ENCODE results near the gene LEF1. TPM values are rescaled to one million over a fixed set of nuclear protein-coding genes. Genes with fewer than 3 reads are reported as not detected.

The LEF1 gene
- total and polyA plus RNA-seq, 2 of the 8 experiments (the other 6 are each of a cell fraction or from before 2014, with no cell fraction given) = 2.6 to 5.2 TPM

DNA sequence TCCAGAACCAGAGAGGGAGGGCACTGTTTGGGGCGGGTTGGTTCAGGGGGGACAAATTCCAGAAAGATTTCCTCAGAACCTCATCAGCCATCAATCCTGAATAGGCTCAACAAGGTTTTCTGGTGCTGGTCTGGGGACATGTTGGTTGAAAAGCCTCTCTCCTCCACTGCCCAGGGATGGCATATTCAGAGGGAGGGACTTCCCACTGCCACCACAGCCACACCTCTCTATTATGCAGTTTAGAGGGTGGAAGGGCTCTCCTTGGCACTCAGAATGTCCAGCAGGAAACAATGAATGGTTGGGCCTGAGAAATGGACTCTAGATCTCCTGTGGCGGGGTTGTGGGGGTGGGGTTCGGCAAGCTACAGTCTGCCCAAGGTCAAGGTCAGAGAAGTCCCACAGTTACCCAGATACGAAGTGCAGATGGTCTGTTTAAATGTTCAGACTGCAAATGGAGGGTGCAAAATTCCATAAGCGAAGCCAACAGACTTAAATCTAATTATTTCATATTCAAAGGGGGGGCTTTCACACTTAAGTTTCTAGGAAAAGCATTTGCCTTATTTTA, 70.7 kb downstream of the LEF1 start:
- Histone ChIP-seq H3K79me2 (ENCODE audit: control insufficient read depth in 1 of 2, insufficient read depth in 2 of 2, low read length in 2 of 2) (no peaks in the 10 kb centered on the region), H4K8ac (ENCODE audit: extremely low read depth, insufficient read depth, low read length) (no peak overlapping the region), H4K20me1 (replicated peaks in 1 of 2; ENCODE audit: control insufficient read depth in 1 of 2, insufficient read depth in 2 of 2, low read length in 2 of 2) (no peaks in the 10 kb centered on the region), H3K4me2 (ENCODE audit: insufficient read depth in 1 of 2, low read depth in 2 of 2, low read length in 2 of 2) (no peak overlapping the region), H3K9ac (replicated peaks in 1 of 4; ENCODE audit: extremely low read depth in 1 of 4, low read depth in 3 of 4, low read length in 3 of 4) (no peak overlapping the region), H3K27ac (ENCODE audit: low read depth, low read length) (no peak overlapping the region), H2AK5ac (ENCODE audit: low read depth, low read length) (no peak overlapping the region), H4K5ac (ENCODE audit: insufficient read length, low read depth, low read length) (no peak overlapping the region), H3K9me3 (ENCODE audit: insufficient read depth in 2 of 2, low read depth in 1 of 2, low read length in 1 of 2) (no peaks in the 10 kb centered on the region), H2BK120ac (replicated peaks; ENCODE audit: low read depth, low read length) (no peak overlapping the region), H2BK20ac (ENCODE audit: low read length) (no peak overlapping the region), H2BK12ac (ENCODE audit: low read depth, low read length) (no peak overlapping the region), H2AFZ (ENCODE audit: low read length) (no peak overlapping the region), H3K4ac (replicated peaks; ENCODE audit: insufficient read length, low read depth, low read length) (no peak overlapping the region), H2BK5ac (ENCODE audit: low read depth, low read length) (no peak overlapping the region), H2BK15ac (ENCODE audit: low read length) (no peak overlapping the region), H3K23me2 (ENCODE audit: low read depth, low read length) (no peaks in the 10 kb centered on the region), H3K4me3 (ENCODE audit: extremely low read depth in 1 of 4, insufficient read depth in 2 of 4, low read depth in 3 of 4, low read length in 4 of 4) (no peak overlapping the region), H3K18ac (ENCODE audit: extremely low read depth, low read length) (no peak overlapping the region), H3K36me3 (ENCODE audit: control insufficient read depth in 2 of 4, insufficient read depth in 4 of 4, low read length in 3 of 4) (no peaks in the 10 kb centered on the region), H3K4me1 (replicated peaks in 1 of 4; ENCODE audit: control insufficient read depth in 3 of 4, insufficient read depth in 4 of 4, low read length in 3 of 4) (0 out of 7 replicates have a peak, but pooled peaks cover 0 to 2% (median 0%) of the 10 kb centered on the region in 4 experiments), H4K91ac (replicated peaks; ENCODE audit: insufficient read length, low read length) (no peak overlapping the region), H3K56ac (replicated peaks; ENCODE audit: insufficient read length, low read depth, low read length) (no peak overlapping the region), H3K79me1 (ENCODE audit: low read depth, low read length) (no peaks in the 10 kb centered on the region), H3K27me3 (replicated peaks in 1 of 4; ENCODE audit: control insufficient read depth in 3 of 4, extremely low read depth in 1 of 4, insufficient read depth in 3 of 4, low read length in 3 of 4) (no peaks in the 10 kb centered on the region), H3K14ac (ENCODE audit: insufficient read length) (no peak overlapping the region), H3K23ac (ENCODE audit: insufficient read length) (no peak overlapping the region)
- ChIA-PET POLR2A (ENCODE audit: partially characterized antibody) (interaction anchor here (0.6 kb wide), 1 partner anchor 1806 kb away, joined by 3 read pairs; no protein-coding TSS in a partner anchor), CTCF (ENCODE audit: partially characterized antibody) (interaction anchor here (1.0 to 1.3 kb wide), 4 partner anchors 10 to 475 kb away, joined by 4 to 5 read pairs (median 4); no protein-coding TSS in a partner anchor)
- WGBS, 2 experiments (ENCODE audit: extremely low coverage in 1 of 2, insufficient coverage in 1 of 2, insufficient read length in 1 of 2, insufficient replicate concordance in 2 of 2, low coverage in 1 of 2, low lambda C conversion rate in 2 of 2, missing lambda C conversion rate in 1 of 2) = 87% methylated on average over 5 of the region's 5 CpGs; no CpG with 5 or more reads in 1 of the 2 experiments
- no peak for FAIRE-seq
- TF ChIP-seq SIN3A (conservative IDR thresholded peaks at IDR 0.05 in 1 of 2, IDR thresholded peaks at IDR 0.05 in 1 of 2; ENCODE audit: low read depth in 1 of 2, low read length in 2 of 2) = no peak
- DNase-seq (ENCODE audit: low read depth in 1 of 2, low spot score in 2 of 2) = no peak

All from H1 (cell line).